Gastrocnemius medialis (tissue), 4 donors: Measurements from ENCODE around the gene DMGDH.

Experiments used
- CTCF ChIP-seq, 5 experiments: fragments of 450-650 bp in 3 of 5; fragments of 200-600 bp in 2 of 5; sonication (generic) in 2 of 5; IDR thresholded peaks in 4 of 5; conservative IDR thresholded peaks in 1 of 5; 1 replicate in 4 of 5; 2 replicates in 1 of 5; pipeline ENCODE4 v1.5.1; 2016 to 2019; ENCODE audit warnings: antibody characterized with exemption in 5 of 5, mild to moderate bottlenecking in 3 of 5, moderate library complexity in 3 of 5
- POLR2A ChIP-seq, 2 donors: fragments of 450-650 bp; IDR thresholded peaks; one replicate each; pipeline ENCODE4 v1.6.1; 2017; ENCODE audit warnings: antibody characterized with exemption in 2 of 2, mild to moderate bottlenecking in 2 of 2, moderate library complexity in 2 of 2

- TF ChIP-seq CTCF (IDR thresholded peaks at IDR 0.05 in 4 of 5, conservative IDR thresholded peaks at IDR 0.05 in 1 of 5) = no peak
- no peak for TF ChIP-seq POLR2A (IDR thresholded peaks at IDR 0.05)
Measured at GRCh38 chr5:79005936-79006631, 63.4 kb downstream of the DMGDH start.
